ENCODE measurements around the gene P3H4.

Gene P3H4

DNA sequence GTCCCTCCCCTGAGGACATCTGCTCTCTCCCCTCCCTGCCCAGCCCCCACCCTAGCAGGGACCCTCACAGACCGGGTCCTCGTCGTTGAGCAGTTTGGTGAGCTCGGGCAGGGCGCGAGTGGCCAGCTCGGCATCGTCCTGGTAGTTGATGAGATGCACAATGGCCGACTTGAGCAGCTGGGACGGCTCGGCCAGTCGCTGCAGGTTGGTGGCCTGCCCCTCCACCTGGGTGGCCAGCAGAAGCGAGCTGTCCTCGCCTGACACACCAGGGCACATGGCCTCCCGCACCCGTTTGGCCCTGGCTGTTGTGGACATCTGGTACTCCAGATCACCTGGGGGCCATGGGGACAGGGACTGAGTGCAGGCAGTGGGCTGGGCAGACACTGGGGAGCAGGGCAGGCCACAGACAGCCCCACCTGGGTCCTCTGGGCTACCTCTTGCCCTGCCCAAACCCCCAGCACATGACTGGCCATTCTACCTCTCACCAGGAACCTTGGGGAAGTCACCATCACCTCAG lies 42.3 kb downstream of the P3H4 start:
- no peak for DNase-seq

GRCh38 chr17:41768682-41769288 lies 43.0 kb downstream of the P3H4 start:
- no peak for DNase-seq

DNA sequence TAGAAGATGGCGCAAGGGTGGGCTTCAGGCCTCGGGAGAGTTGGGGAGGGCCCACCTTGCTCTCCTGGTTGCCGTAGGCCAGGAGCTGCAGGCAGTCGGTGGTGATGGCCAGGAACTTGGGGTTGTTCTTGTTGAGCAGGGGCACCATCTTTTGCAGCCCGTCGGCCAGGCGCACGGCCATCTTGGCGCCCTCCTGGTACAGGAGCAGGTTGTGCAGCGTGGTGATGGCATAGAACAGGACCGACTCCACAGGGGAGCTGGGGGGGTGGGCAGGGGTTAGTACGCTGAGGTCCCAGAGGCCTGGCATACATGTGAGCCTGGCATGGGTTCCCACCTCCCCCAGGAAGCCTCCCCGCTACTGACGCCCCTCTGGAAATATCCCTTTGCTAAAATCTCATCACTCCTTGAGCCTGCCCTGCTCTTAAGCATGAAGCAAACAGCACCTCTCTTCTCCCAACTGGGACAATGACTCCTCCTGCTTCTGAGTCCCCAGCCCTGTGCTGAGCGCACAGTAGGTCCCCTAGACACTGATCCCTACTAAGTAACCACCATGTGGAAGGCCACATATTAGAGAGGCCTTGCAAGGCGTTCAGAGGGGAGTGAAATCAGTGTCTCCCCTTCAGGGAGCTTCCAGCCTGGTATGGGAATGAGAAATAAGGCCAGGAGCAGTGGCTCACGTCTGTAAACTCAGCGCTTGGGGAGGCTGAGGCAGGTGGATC lies 44.3 kb downstream of the P3H4 start:
- DNase-seq, result no peak

GRCh38 chr17:41766135-41766534 lies 45.6 kb downstream of the P3H4 start:
- no peak for DNase-seq

DNA sequence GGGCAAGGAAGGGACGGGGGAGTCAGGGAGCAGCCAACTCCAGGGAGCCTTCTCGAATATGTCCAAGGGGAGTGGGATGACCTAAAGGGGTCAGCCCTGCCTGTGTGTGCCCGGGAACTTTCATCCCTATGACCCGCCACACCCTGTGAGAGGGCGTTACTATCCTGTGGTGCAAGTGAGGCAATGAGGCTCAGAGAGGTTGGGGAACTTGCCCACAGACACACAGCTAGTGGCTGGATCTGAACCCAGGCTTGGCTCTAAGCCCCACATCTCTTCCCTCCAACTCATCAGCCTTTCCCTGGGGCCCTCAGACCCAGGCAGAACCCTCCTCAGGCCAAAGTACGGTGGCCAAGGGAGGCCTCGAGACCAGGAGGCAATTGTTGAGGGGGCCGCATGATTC lies 48.4 kb downstream of the P3H4 start:
- no peak for DNase-seq

- no peak for DNase-seq
These were observed 48.9 kb downstream of the P3H4 start for GRCh38 chr17:41762841-41763240.

- DNase-seq, result no peak
These were observed 49.4 kb downstream of the P3H4 start for GRCh38 chr17:41762391-41762790.

DNA sequence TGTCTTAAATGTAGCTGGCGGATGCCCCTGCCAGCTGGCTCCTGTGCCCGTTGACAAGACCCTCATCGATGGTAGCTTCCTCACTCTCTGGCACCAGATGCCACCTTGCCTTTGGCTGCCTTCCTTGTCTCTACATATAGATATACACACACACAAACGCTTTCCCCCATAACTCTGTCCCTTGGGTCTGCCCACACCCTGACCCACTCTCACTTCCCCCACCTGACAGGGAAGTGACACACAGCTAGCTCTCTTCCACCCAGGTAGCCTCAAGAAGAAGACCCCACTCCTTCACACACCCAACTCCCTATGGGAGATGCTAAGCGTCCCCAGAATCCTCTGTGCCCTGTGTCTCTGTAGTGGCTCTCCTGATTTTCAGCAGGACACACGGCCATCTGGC lies 50.9 kb downstream of the P3H4 start:
- no peak for DNase-seq

- DNase-seq, result no peak
These were observed 53.1 kb downstream of the P3H4 start for GRCh38 chr17:41758601-41759000.

DNA sequence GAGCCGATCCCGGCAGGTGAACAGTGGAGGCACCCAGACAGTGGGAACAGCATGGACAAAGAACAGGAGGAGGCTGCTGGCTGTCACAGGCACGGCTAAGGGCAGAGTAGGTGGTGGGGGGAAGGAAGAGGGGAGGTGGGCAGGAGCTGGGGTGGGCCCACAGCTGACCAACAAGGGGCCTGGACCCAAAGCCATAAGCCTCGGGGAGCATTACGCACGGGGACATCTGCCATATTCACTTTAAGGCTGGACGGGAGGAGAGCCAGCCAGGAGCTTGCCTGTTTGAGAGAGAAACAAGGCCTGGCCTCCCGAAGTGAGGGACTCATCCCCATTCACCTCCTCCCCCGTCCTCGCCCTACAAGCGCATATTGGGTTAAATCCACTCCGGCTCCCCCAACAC lies 57.7 kb downstream of the P3H4 start:
- DNase-seq, result no peak

Measured in midbrain (tissue), 1 donor.